ENCODE measurements around the gene WDR1.

WDR1 gene

GRCh38 chr4:10066670-10067651 lies 49.6 kb downstream of the WDR1 start:
- ATAC-seq (no peak), DNase-seq (no peak)

GRCh38 chr4:10066206-10066605 lies 50.4 kb downstream of the WDR1 start:
- ATAC-seq (no peak), DNase-seq (no peak)

- ATAC-seq (no peak), DNase-seq (no peak)
Measured at GRCh38 chr4:10063544-10064300, 52.9 kb downstream of the WDR1 start.

- no peak for ATAC-seq
- no peak for DNase-seq
Measured at GRCh38 chr4:10061650-10062415, 54.8 kb downstream of the WDR1 start.

GRCh38 chr4:10058371-10058770 lies 58.2 kb downstream of the WDR1 start:
- DNase-seq (no peak), ATAC-seq (no peak)

GRCh38 chr4:10057023-10057395 lies 59.6 kb downstream of the WDR1 start:
- DNase-seq (no peak), ATAC-seq (no peak)

GRCh38 chr4:10056334-10057022 lies 60.1 kb downstream of the WDR1 start:
- ATAC-seq, result no peak
- no peak for DNase-seq

GRCh38 chr4:10055871-10056270 lies 60.7 kb downstream of the WDR1 start:
- DNase-seq (no peak), ATAC-seq (no peak)

GRCh38 chr4:10054571-10055041 lies 62.0 kb downstream of the WDR1 start:
- no peak for DNase-seq
- ATAC-seq, result no peak

- ATAC-seq, result no peak
- no peak for DNase-seq
Measured at GRCh38 chr4:10053635-10054453, 62.8 kb downstream of the WDR1 start.

- no peak for DNase-seq
- no peak for ATAC-seq
Measured at GRCh38 chr4:10051517-10052135, 65.0 kb downstream of the WDR1 start.

GRCh38 chr4:10050721-10051120 lies 65.9 kb downstream of the WDR1 start:
- DNase-seq, result no peak
- no peak for ATAC-seq

- ATAC-seq (no peak), DNase-seq (no peak)
Measured at GRCh38 chr4:10050261-10050661, 66.3 kb downstream of the WDR1 start.

GRCh38 chr4:10048941-10049697 lies 67.5 kb downstream of the WDR1 start:
- DNase-seq, result no peak
- ATAC-seq, result no peak

GRCh38 chr4:10047967-10048366 lies 68.6 kb downstream of the WDR1 start:
- DNase-seq (no peak), ATAC-seq (no peak)

GRCh38 chr4:10046471-10046870 lies 70.1 kb downstream of the WDR1 start:
- ATAC-seq (no peak), DNase-seq (no peak)

GRCh38 chr4:10045481-10045880 lies 71.1 kb downstream of the WDR1 start:
- no peak for ATAC-seq
- no peak for DNase-seq

GRCh38 chr4:10041036-10041435 lies 75.6 kb downstream of the WDR1 start:
- ATAC-seq, result no peak
- DNase-seq, result no peak

GRCh38 chr4:10040049-10040892 lies 76.3 kb downstream of the WDR1 start:
- no peak for ATAC-seq

More at GRCh38 chr4:10040049-10040892, 76.3 kb downstream of the WDR1 start:
- no peak for DNase-seq

Data from stimulated activated naive CD8-positive, alpha-beta T cell treated with anti-CD3 and anti-CD28 coated beads, Interleukin-15, Interleukin-2, amounts not matched to agents 100 U/mL and 50 U/mL, for 24 hours (primary cell).